ENCODE data around the gene PSORS1C2. TPM values are rescaled to one million over a fixed set of nuclear protein-coding genes. Genes with fewer than 3 reads are reported as not detected.
"Not testable (repeated sequence)": the region's sequence is repeated elsewhere in the genome, so short reads cannot be mapped to it uniquely, and the experiment has no call there.

The PSORS1C2 gene
- polyA plus RNA-seq, 1 donor (not counting 4 experiments of a cell fraction or from before 2014, with no cell fraction given): not detected

- no peak for DNase-seq (ENCODE audit: low read depth, low spot score)
- Histone ChIP-seq H3K36me3 (ENCODE audit: control insufficient read depth in 2 of 2, extremely low read depth in 1 of 2, insufficient read depth in 2 of 2, low read length in 2 of 2) (peaks cover 0 to 3% of the 10 kb centered on the region in 2 experiments), H3K9ac (ENCODE audit: control insufficient read depth, extremely low read depth, insufficient read depth, low read length) (no peak overlapping the region), H3K9me1 (ENCODE audit: control insufficient read depth, extremely low read depth, insufficient read depth, low read length) (no peaks in the 10 kb centered on the region), H3K27ac (ENCODE audit: control insufficient read depth, insufficient read depth, low read length) (no peak overlapping the region), H3K79me2 (ENCODE audit: control insufficient read depth, insufficient read depth, low read length) (no peaks in the 10 kb centered on the region), H3K4me3 (ENCODE audit: control insufficient read depth in 2 of 3, extremely low read depth in 1 of 3, insufficient read depth in 2 of 3, low read depth in 1 of 3, low read length in 3 of 3) (no peak overlapping the region), H2AFZ (ENCODE audit: control insufficient read depth, low read length) (no peak overlapping the region), H3K27me3 (ENCODE audit: control insufficient read depth, extremely low read depth, insufficient read depth, low read length) (no peaks in the 10 kb centered on the region), H4K20me1 (ENCODE audit: control insufficient read depth, extremely low read depth, insufficient read depth, low read length) (no peaks in the 10 kb centered on the region), H3K4me1 (ENCODE audit: control insufficient read depth, extremely low read depth, insufficient read depth, low read length) (peaks cover 10% of the 10 kb centered on the region), H3K4me2 (ENCODE audit: control insufficient read depth, extremely low read depth, insufficient read depth, low read depth, low read length) (no peak overlapping the region), H3K9me3 (ENCODE audit: control insufficient read depth, low read depth, low read length) (no peaks in the 10 kb centered on the region)
- dilution Hi-C loops (cut with MboI; ENCODE audit: extremely low pct_ligation_motif_present, low sequenced_read_pairs): no loop called here
- no peak for FAIRE-seq
- TF ChIP-seq EZH2 (IDR thresholded peaks at IDR 0.05; ENCODE audit: low read length) (no peak), CTCF (optimal IDR thresholded peaks at IDR 0.05 in 1 of 3, IDR thresholded peaks at IDR 0.05 in 1 of 3, conservative IDR thresholded peaks at IDR 0.05 in 1 of 3; ENCODE audit: extremely low read depth in 1 of 3, insufficient read depth in 2 of 3, low read length in 3 of 3) (no peak)
These were observed 27.1 kb upstream of the PSORS1C2 start for GRCh38 chr6:31165986-31166385.

- dilution Hi-C loops (cut with MboI; ENCODE audit: extremely low pct_ligation_motif_present, low sequenced_read_pairs); FAIRE-seq; H4K20me1 ChIP-seq (ENCODE audit: control insufficient read depth, extremely low read depth, insufficient read depth, low read length); DNase-seq (ENCODE audit: low read depth, low spot score); H3K27ac ChIP-seq (ENCODE audit: control insufficient read depth, insufficient read depth, low read length); H3K9me3 ChIP-seq (ENCODE audit: control insufficient read depth, low read depth, low read length); H3K4me2 ChIP-seq (ENCODE audit: control insufficient read depth, extremely low read depth, insufficient read depth, low read depth, low read length); H3K9me1 ChIP-seq (ENCODE audit: control insufficient read depth, extremely low read depth, insufficient read depth, low read length); H3K9ac ChIP-seq (ENCODE audit: control insufficient read depth, extremely low read depth, insufficient read depth, low read length); H3K79me2 ChIP-seq (ENCODE audit: control insufficient read depth, insufficient read depth, low read length); H2AFZ ChIP-seq (ENCODE audit: control insufficient read depth, low read length); H3K4me3 ChIP-seq (ENCODE audit: control insufficient read depth in 2 of 3, extremely low read depth in 1 of 3, insufficient read depth in 2 of 3, low read depth in 1 of 3, low read length in 3 of 3); H3K27me3 ChIP-seq (ENCODE audit: control insufficient read depth, extremely low read depth, insufficient read depth, low read length); H3K36me3 ChIP-seq (ENCODE audit: control insufficient read depth in 2 of 2, extremely low read depth in 1 of 2, insufficient read depth in 2 of 2, low read length in 2 of 2): not testable (repeated sequence)
- peaks cover 10% of the 10 kb centered on the region for H3K4me1 ChIP-seq (ENCODE audit: control insufficient read depth, extremely low read depth, insufficient read depth, low read length)
These were observed 26.4 kb upstream of the PSORS1C2 start for GRCh38 chr6:31165064-31165832.

DNA sequence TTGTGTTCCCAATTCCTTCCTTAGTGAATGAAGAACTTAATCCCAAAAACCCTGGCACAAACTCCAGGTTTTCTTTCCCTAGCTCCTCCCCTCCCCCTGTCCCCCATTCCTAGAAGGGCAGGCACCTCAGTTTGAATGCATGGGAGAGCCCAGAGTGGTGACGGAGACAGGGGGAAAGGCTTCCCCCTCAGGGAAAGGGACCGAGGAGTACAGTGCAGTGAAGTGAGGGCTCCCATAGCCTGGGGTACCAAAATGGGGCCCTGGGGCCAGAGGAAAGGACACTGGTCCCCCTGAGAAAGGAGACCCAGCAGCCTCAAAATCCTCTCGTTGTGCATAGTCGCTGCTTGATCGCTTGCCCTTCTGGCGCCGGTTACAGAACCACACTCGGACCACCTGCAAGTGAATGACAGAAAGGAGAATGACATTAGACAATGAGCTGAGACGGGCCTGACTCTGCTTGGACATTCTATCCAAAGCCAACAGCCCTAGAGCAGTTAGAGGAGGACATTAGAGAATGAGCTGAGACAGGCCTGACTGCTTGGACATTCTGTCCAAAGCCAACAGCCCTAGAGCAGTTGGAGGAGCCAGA is 25.7 kb upstream of the PSORS1C2 start:
- H3K4me3 ChIP-seq (ENCODE audit: control insufficient read depth in 2 of 3, extremely low read depth in 1 of 3, insufficient read depth in 2 of 3, low read depth in 1 of 3, low read length in 3 of 3); H3K4me2 ChIP-seq (ENCODE audit: control insufficient read depth, extremely low read depth, insufficient read depth, low read depth, low read length); H3K9me3 ChIP-seq (ENCODE audit: control insufficient read depth, low read depth, low read length); H3K27ac ChIP-seq (ENCODE audit: control insufficient read depth, insufficient read depth, low read length); H3K9ac ChIP-seq (ENCODE audit: control insufficient read depth, extremely low read depth, insufficient read depth, low read length); H2AFZ ChIP-seq (ENCODE audit: control insufficient read depth, low read length); dilution Hi-C loops (cut with MboI; ENCODE audit: extremely low pct_ligation_motif_present, low sequenced_read_pairs); DNase-seq (ENCODE audit: low read depth, low spot score); FAIRE-seq; H3K36me3 ChIP-seq (ENCODE audit: control insufficient read depth in 2 of 2, extremely low read depth in 1 of 2, insufficient read depth in 2 of 2, low read length in 2 of 2); H4K20me1 ChIP-seq (ENCODE audit: control insufficient read depth, extremely low read depth, insufficient read depth, low read length); H3K9me1 ChIP-seq (ENCODE audit: control insufficient read depth, extremely low read depth, insufficient read depth, low read length); H3K27me3 ChIP-seq (ENCODE audit: control insufficient read depth, extremely low read depth, insufficient read depth, low read length); H3K79me2 ChIP-seq (ENCODE audit: control insufficient read depth, insufficient read depth, low read length): not testable (repeated sequence)
- peaks cover 15% of the 10 kb centered on the region for H3K4me1 ChIP-seq (ENCODE audit: control insufficient read depth, extremely low read depth, insufficient read depth, low read length)

Measured in keratinocyte (primary cell).